Cardiac fibroblast (primary cell): ENCODE results near the gene CYSLTR2.
A peak's percentile ranks its signal among the peaks of the same experiment; 100 is the strongest.

Experiments used
- DNase-seq, 2 donors: peaks; one replicate each; pipeline versions ENCODE4 v3.0.0 to v3.0.0-alpha.2; 2010; ENCODE audit warnings: low read depth in 2 of 2
- H3K4me3 ChIP-seq, 2 donors: replicated peaks in 1 of 2; 1 replicate in 1 of 2; 2 replicates in 1 of 2; pipeline ENCODE4 v1.5.1; 2011; ENCODE audit warnings: low read depth in 2 of 2, low read length in 2 of 2, mild to moderate bottlenecking in 2 of 2, moderate library complexity in 1 of 2
- CTCF ChIP-seq: IDR thresholded peaks from one replicate; pipeline ENCODE4 v1.5.1; 2011; ENCODE audit warnings: low read depth, mild to moderate bottlenecking, low read length, inconsistent platforms

Gene CYSLTR2

GRCh38 chr13:48652851-48653471 is 768 bp upstream of the CYSLTR2 start:
- TF ChIP-seq CTCF, result no peak
- no peak overlapping the region for H3K4me3 ChIP-seq
- DNase-seq, result no peak

GRCh38 chr13:48654511-48654910 is 782 bp downstream of the CYSLTR2 start:
- DNase-seq, result peak in 1 of 2 donors; percentile 16
- no peak for TF ChIP-seq CTCF
- no peak overlapping the region for H3K4me3 ChIP-seq

GRCh38 chr13:48655291-48655690 is 1.6 kb downstream of the CYSLTR2 start:
- no peak overlapping the region for H3K4me3 ChIP-seq
- DNase-seq, result no peak
- TF ChIP-seq CTCF, result no peak

- no peak overlapping the region for H3K4me3 ChIP-seq
- DNase-seq, result peak in 1 of 2 donors; percentile 69
- TF ChIP-seq CTCF, result no peak
These were observed 2.9 kb downstream of the CYSLTR2 start for GRCh38 chr13:48656608-48657007.

GRCh38 chr13:48660361-48661076 is 6.8 kb downstream of the CYSLTR2 start:
- no peak for DNase-seq
- no peak for TF ChIP-seq CTCF
- no peak overlapping the region for H3K4me3 ChIP-seq

- DNase-seq, result no peak
- TF ChIP-seq CTCF, result no peak
- H3K4me3 ChIP-seq, result no peak overlapping the region
These were observed 7.4 kb downstream of the CYSLTR2 start for GRCh38 chr13:48661107-48661506.

- no peak overlapping the region for H3K4me3 ChIP-seq
- DNase-seq, result no peak
- no peak for TF ChIP-seq CTCF
These were observed 8.5 kb downstream of the CYSLTR2 start for GRCh38 chr13:48662226-48662625.
